ENCODE measurements around the gene TMEM108.

DNA sequence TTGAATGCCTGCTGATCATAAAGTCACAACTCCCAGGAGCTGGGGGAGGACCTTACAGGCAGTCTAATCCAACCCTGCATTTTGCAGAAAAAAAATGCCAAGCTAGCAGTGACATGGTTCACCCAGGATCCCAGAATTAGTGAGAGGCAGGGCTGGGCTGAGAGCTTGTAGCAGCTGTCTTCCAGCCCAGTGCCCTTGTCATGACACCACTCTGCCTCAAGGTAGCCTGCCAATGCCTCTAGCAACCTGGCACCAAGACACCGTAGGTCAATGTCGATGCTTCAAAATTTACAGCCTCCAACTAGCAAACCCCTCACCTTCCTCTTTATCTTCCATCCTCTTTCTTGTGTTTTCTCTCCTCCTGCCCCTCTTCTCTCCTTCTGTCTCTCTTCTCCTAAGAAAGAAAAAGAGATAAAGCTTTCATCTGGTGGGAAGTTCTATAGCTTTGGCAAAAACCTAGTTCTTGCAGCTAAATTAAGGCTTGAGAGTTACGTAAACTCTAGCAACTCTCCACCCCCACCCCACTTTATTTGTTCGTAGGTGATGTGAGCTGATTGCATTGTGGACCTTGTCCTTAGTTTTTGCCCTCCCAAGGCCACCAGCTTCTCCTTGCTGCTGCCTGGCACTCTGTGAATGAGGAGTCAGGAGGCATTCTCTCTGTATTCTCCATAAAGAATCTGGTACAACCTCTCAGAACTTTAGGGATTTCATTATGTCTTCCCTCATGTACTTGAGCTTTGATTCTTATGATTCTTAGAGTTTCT lies 343.3 kb downstream of the TMEM108 start:
- TF ChIP-seq EZH2 (IDR thresholded peaks at IDR 0.05) (no peak), POLR2AphosphoS5 (IDR thresholded peaks at IDR 0.05; ENCODE audit: borderline replicate concordance, low read depth, low read length) (no peak)
